CD4-positive, alpha-beta T cell treated with Interleukin-12 subunit alpha and Interleukin-12 subunit beta, for 1 hour (primary cell): Measurements from ENCODE around the gene ENDOG.
"Not testable (repeated sequence)": the region's sequence is repeated elsewhere in the genome, so short reads cannot be mapped to it uniquely, and the experiment has no call there.

ENCODE experiments used
- DNase-seq: peaks from one replicate; pipeline ENCODE4 v3.0.0-alpha.2; 2020

ENDOG gene

GRCh38 chr9:128818099-128818838 lies at the start of gene ENDOG:
Gene ENDOG, plus strand, starts transcription at chr9:128818500. Its CDS starts 185 bp downstream, at chr9:128818685.
- peak; percentile 98 for DNase-seq

GRCh38 chr9:128768606-128769005 lies 49.7 kb upstream of the ENDOG start:
- DNase-seq: no peak

GRCh38 chr9:128770286-128771030 lies 47.8 kb upstream of the ENDOG start:
- DNase-seq: no peak

GRCh38 chr9:128771094-128771721 lies 47.1 kb upstream of the ENDOG start:
- peak; percentile 32 for DNase-seq

GRCh38 chr9:128771745-128772519 lies 46.4 kb upstream of the ENDOG start, which contains the start of gene ZER1:
Gene ZER1, minus strand, starts transcription at chr9:128771927. Its CDS starts 16,362 bp downstream, at chr9:128755565.
- DNase-seq: peak; percentile 94

DNA sequence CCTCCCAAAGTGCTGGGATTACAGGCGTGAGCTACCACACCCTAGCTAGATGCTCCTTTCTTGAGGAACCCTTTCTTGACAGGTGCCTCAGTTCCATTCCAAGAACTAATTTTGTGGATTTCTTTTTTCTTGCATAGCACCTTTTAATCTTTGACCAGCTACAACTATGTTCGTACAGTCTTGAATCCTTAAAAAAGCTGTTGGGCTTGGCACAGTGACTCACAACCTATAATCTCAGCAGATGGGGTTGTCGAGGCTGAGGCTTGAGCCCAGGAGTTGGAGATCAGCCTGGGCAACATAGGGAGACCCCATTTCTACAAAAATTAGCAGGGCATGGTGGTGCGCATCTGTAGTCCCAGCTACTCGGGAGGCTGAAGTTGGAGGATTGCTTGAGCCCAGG lies 45.3 kb upstream of the ENDOG start:
- DNase-seq: no peak

GRCh38 chr9:128774804-128775203 lies 43.5 kb upstream of the ENDOG start:
- no peak for DNase-seq

DNA sequence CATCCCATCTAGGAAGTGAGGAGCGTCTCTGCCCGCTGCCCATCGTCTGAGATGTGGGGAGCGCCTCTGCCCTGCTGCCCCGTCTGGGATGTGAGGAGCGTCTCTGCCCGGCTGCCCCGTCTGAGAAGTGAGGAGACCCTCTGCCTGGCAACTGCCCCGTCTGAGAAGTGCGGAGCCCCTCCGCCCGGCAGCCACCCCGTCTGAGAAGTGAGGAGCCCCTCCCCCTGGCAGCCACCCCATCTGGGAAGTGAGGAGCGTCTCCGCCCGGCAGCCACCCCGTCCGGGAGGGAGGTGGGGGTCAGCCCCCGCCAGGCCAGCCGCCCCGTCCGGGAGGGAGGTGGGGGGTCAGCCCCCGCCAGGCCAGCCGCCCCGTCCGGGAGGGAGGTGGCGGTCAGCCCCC lies 38.2 kb upstream of the ENDOG start:
- not testable (repeated sequence) for DNase-seq

DNA sequence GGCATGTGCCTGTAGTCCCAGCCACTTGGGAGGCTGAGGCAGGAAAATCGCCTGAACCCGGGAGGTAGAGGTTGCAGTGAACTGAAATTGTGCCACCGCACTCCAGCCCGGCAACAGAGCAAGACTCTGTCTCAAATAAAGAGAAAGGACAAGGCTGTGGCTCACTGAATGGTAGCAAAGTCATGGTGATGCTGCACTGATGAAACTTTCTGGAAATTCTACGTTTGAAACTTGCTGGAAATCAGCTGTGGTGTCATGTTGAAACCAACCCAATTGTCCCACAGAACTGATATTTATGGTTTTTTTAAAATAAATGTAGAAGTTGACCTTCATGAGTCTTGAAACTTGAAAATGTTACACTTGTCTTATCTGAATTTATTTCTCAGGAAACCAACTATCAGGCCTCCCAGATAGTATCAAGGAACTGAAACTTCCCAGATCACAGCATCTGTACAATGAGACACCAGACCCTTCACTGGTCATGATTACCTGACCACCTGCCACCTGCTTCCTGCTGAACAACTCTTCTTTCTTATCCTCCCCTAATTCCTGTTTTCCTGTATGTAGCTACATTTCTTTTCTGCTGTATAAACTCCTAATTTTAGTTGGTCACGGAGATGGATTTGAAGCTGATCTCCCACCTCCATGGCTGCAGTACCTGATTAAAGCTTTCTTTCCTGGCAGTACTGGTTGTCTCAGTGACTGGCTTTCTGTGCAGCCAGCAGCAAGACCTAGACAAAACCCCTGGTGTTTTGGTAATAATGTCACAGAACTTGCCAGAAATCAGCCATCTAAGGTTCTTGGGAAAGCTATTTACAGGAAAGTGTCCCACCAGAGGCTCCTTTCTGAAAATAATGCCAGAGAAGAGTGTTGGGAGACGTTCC lies 36.9 kb upstream of the ENDOG start:
- no peak for DNase-seq

DNA sequence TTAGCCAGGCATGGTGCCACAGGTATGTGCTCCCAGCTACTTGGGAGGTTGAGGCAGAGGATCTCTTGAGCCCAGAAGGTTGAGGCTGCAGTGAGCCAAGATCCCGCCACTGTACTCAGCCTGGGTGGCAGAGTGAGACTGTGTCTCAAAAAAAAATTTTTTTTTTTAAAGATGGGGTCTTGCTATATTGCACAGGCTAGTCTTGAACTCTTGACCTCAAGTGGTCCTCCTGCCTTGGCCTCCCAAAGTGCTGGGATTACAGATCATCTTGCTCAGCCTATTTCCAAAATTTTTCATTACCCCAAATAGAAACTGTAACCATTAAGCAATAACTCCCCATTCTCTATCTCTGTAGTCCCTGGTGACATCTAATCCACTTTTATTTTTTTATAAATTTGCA lies 35.6 kb upstream of the ENDOG start:
- no peak for DNase-seq

GRCh38 chr9:128785427-128785826 lies 32.9 kb upstream of the ENDOG start:
- no peak for DNase-seq

DNA sequence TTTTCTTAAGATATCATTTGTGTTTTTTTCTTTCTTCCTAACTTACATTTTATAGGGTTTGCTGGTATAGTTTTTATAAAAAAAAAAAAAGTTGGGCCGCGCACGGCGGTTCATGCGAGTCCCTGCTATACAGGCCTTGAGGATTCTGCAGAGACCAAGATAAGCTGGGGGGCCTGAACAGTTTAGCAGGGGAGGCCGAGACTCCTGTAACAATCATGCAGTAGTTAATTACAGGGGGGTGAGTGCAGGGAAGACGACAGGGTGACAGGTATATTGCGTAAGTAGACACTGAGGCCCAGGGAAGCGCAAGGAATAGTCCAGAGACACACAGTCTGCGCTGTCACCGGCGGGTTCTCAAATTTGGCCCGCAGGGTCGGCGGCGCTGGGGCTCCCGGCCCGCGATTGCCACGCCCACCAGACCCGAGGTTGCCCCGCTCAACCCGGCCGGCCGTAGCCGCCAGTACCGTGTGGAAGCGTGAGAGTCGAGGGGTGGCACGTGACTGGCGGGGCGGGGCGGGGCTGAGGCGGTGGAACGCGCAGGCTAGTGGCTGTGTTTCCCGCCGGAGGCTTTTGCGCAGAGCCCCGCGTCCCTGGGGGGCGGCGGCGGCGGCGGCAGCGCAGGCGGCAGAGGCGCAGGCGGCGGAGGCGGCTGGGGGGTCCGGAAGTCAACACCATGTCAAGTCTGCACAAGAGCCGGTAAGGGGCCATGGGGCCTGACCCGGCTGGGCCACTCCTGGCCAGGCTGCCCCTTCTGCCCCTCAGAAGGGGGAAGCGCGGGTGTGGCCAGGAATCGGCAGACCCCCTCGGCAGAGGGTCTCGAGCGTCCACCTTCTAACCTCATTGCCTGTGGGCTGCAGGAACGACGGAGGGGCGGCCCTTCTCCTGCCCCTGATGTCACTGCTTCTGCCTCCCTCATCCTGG lies 31.4 kb upstream of the ENDOG start, which contains the start of gene TBC1D13:
Gene TBC1D13 (plus strand): TSS at position 573 of the 921 bp plus-strand sequence. CDS start 101 bp downstream, at position 674.
- DNase-seq: peak; percentile 93

DNA sequence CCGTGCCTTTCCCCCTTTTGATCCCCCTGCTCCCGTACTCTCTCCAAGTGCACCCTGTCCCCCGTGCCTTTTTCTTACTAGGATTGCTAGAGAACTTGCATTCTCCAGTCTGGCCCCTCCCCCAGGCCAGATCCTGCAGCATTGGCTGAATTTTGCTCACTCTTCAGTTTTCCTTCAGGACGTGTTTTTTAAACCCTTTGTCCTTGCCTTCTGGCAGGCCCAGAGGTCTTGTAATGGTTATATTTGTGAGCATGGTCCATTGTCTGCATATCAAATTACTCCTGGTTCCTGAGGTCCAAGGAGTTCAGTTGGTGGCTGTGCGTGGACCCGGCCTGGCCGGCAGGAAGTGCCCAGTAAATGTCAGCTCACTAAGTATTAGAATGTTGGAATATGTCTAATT lies 30.6 kb upstream of the ENDOG start:
- no peak for DNase-seq

DNA sequence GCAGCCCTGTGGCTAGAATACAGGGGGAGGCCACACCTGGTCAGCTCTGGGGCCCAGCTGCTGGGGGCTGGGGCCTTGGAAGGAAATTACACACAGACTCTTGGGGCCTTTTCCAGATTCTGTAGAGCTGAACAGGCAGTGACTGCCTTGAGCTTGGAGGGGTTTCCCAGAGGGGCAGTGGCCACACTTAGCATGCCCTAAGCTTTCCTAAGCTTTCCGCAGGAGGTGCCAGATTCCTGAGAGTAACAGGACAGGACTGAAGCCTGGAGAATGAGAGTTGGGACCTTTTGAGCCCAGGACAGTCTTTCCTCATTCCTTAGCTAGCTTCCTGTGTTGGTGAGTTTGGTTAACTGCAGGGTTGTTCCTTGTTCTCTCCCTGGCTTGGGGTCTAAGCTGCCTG lies 29.9 kb upstream of the ENDOG start:
- no peak for DNase-seq

DNA sequence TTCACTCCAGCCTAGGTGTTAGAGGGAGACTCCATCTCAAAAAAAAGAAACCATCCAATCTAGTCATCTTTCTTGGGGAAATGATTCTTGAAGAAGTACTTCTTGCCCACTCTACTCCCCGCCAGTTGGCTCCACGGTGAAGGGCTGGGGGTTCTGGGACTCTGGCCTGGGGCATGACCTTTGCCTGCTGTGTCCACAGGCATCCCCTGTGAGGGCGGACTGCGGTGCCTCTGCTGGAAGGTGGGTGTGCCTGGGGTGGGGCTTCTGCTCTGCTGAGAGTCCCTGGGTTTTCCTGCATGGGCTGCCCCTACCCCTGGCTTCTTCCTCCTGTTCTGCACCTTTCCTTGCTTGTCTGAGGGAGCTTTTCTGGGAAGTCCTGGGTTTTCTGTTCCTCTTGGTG lies 27.8 kb upstream of the ENDOG start:
- DNase-seq: no peak

- no peak for DNase-seq
Measured at GRCh38 chr9:128792134-128792533, 26.2 kb upstream of the ENDOG start.

GRCh38 chr9:128792978-128793686 lies 25.2 kb upstream of the ENDOG start:
- DNase-seq: no peak

GRCh38 chr9:128794961-128795360 lies 23.3 kb upstream of the ENDOG start:
- not testable (repeated sequence) for DNase-seq

- DNase-seq: no peak
Measured at GRCh38 chr9:128798896-128799295, 19.4 kb upstream of the ENDOG start.

GRCh38 chr9:128800061-128800460 lies 18.2 kb upstream of the ENDOG start:
- no peak for DNase-seq
